ENCODE data around the gene GATAD2B.

The GATAD2B gene

DNA sequence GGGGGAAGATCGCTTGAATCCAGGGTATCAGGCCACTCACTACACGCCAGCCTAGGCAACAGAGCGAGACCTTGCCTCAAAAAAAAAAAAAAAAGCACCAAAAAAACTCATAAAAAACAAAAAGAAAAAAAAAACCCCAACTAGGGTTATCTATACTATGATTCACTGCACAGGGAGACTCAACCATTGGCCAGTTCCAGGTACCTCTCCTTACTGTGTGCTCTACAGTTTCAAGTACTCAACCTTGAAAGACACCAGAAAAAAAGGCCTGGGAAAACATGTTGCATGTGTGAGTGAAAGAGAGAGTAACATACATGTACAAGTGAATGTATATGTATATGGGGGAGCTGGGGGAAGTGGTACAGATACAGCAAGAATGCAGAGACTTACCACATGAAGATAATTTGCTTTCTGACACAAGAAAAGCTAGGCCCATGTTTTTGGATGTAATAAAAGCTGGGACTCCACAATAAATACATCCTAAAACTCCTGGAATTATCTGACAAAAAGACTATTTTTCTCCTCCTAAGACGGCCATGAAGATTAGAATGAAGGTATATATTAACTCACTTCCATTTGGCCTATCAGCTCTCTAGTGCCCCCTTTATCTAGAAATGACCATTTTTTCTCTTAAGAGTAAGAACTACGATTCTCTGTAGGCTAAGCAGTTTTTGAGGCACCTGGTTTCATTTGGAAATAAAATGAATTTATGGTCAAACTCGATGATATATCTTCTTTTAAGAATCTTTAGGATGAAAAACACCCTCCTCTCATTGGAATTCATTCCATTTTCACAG lies 95.4 kb downstream of the GATAD2B start:
- DNase-seq: no peak

DNA sequence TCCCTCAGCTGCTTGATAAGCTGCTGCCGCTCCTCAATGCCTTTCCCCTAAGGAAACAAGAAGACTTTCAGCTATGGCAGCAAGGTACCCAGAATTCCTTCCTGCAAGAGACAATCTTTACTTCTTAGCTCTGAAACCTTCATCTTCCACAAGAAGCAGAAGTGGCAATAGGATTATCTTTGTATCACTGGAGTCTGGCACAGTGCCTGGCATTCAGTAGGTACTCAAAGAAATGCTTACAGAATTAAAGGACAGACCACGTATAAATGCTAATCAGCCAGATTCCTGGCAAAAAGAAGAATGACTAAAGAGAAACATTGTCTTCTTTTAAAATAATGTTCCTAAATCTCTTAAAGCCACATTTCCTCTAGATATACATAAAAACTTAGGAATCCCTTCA lies 103.9 kb downstream of the GATAD2B start:
- no peak for DNase-seq

DNA sequence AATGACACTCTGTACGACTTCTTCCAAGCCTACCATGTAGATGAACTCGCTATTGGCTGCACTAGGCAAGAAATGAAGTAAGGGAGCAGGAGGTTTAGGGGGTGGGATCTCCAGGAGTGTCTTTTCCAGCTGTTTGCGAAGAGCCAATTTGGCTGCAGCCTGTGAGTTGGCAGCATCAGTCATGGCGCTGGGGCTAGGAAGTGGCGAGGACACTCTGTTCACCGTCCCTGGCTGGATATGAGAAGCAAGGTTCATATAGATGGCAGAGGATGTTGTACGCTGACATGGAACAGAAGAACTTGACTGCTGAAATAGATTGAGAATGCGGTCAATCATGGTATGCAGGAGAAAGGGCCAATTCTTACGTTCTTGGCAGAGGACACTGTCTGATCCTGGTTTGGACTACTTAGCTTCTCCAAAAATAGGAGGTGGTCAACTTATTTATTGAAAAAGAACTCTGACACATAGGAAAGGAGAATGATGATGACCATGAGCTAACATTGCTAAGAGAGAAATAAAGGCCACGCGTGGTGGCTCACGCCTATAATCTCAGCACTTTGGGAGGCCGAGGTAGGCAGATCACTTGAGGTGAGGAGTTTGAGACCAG lies 106.4 kb downstream of the GATAD2B start:
- DNase-seq: no peak

DNA sequence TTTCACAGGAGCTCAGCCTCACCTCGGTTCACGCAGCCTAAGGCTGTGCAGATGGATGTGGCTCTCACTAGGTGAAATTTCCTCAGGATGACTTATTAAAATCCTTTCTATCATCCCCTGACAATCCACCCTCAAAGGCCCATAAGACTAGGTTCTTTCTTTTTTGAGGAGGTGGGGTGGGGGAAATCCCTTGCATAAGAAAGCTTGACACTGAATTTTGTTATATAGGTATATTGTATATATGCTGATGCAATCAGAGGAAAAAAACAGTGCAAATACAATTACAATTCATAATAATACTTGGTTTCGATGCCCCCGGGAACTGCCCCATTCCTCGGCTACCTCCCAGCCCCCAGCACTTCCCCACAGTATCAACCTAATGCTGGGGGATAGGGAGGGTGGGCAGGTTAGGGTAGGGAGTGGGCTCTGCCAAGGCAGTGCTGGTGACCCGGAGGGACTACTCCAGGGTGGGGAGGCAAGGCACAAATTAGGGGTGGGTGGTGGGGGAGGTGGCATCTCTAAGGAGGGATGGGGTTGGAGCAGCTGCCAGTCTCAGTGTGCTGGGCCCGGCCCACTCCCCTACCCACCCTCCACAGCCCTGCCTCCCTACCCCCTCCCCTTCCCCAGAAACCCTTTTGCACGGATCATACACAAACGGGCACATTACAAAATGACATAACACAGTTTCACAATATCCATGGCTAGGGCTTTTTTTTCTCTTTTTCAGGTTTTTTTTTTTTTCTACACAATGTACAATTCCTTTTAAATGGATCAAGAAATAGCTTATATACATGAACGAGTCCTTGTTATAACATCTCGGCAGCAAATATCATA lies 116.7 kb downstream of the GATAD2B start:
- DNase-seq: no peak

DNA sequence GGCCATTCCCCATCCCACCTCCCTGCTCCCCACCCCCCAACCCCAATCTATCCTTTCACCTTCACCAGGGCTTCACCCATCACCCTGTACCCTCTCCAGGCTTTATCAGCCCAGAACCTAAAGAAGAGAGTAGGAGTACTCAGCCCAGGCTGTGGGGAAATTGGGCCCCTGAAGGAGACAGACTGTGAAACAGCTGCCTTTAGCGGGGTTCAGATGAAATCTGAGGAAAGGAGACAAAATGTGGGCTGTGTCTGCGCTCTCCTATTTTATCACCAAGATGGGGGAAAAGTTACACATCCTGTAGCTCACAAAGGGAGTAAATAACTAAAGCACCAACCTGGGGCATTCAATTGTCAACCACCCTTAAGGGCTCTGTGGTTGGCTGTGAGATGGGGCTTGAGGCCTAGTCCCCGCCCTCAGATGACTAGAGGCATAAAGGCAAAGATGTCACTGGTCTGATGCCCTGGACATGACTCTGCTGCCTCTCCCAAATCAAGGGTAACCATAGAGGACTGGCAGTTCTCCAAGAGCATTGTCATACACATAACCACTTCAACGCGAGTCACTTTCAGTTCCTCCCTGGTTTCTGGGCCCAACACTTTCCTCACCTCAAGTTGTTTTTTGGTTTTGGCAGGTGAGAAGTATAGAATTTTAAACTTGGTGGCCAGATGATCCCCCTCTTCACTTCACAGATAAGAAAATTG lies 117.6 kb downstream of the GATAD2B start:
- peak; percentile 63 for DNase-seq

DNA sequence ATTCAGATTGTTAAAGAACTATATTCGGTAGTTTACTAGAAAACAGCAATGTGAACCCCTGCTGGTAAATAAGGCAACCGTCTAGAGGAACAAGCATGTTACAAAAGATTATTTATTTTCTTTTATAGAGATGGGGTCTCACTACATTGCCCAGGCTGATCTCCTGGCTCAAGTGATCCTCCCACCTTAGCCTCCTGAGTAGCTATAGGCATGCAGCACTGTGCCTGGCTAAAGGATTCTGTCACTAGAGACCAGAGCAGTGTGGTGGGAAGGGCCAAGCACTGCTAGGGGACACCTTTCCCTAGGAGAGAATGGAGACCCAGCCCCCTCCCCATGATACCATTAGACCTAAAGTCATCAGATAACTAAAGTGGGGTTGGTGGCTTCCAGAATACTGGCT lies 118.7 kb downstream of the GATAD2B start:
- DNase-seq: no peak

DNA sequence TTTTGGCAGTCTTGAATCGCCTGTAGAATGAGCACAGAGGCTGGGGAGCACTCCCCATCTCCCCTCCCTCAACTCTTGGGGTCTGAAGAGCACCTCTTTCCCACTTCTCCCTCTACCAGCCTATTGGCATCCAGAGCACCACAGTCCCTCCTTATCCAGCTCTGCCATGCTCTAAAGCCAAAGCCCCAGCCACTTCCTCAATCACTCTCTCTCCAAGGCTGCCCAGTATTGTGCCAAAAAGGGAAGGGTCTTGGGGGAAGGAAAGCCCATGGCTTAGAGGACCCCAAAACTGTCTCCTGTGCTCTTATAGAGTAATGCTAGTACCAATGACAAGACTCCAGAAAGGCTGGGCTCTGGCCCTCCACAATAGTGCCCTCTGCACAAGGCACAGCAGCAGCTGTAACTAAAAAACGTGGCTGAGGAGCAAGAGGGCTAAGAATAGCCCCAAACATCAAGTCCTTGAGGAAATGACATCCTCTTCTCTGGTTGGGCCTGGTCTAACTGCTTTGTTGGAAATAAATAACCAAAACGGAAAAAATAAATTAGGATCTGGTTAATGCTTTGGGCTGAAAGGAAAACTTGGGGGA lies 119.2 kb downstream of the GATAD2B start:
- DNase-seq: no peak

DNA sequence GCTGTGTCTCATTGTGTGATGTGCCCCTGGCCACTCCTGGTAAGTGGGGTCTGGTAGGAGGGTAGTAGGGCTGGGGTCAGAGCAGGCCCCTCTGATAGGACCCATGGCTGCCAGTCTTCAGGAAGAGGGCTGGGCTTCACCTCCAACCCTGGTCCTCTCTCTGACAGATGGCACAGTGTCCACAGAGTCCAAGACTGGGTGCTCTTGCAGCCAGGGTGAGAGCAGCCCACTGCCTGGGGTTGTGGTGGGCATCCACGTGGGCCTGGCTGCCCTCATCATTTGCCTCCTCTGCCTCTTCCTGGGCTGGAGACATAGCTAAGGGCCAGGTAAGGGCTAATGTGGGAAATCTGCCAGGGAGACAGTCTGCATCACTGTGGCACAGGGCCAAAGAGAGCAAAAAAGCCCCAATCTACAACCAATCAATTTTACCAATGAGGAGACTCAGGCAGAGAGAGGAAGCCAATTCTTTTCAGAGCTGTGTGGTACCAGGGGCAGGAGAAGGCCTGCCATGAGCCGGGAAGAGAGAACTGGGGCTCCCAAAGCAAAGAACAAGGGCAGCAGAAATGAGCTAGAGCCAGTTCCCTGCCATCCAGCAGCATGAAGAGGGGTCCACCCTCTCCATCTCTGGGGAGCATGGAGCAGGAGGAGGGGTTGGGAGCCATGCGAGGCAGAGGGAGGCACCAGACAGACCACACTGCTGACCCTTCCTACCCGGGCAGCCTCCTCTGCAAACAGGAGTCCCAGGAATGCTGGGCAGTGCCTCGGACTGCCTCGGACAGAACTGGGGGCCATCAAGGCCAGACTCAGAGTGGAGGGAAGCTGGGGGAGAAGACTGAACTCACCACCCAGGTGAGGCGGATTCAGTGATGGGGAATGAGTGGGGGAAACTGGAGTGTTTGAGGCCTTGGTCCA lies 120.7 kb downstream of the GATAD2B start:
- no peak for DNase-seq

DNA sequence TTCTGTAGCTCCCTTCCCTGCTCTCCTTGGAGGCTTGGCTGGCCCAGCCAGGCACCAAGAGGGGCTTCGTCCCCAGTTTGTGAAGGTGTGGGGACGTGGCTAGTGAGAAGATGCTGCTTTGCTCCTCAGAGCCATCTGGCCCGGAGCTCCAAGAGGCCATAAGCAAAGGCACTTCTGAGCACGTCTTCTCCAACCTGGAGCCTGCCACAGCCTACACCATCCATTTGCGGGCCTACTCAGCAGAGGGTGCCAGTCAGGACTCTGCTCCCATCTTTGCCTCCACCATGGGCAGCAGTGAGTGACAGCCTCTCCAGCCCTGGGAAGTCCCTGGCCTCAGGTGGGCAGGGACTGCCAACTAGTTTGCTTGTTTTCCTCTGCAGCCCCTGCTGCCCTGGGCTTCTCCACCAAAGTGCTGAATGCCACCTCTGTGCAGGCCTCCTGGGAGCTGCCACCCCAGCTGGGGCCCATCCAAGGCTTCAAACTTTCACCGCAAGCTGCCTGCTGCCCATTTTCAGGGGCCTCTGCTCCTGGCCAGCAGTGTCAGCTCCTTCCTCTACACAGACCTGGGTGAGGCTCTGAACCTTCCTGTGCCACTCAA lies 121.6 kb downstream of the GATAD2B start:
- DNase-seq: no peak

DNA sequence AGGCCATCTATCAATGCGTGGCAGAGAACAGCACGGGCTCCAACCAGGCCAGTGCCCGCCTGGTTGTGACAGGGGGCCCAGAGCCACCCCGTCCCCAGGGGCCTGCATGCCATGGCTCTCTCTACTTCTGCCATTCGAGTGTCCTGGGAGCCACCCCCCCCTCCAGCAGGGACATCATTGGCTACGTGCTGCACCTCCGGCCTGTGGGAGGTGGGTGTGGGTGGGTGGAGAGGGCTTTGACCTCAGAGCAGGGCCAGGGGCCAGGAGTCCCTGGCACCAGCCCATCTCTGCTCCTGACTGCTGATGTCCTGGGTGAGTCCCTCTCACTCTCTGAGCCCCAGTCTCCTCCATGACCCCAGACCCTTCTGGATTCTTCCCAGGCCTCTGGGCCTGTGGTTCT lies 122.3 kb downstream of the GATAD2B start:
- no peak for DNase-seq

DNA sequence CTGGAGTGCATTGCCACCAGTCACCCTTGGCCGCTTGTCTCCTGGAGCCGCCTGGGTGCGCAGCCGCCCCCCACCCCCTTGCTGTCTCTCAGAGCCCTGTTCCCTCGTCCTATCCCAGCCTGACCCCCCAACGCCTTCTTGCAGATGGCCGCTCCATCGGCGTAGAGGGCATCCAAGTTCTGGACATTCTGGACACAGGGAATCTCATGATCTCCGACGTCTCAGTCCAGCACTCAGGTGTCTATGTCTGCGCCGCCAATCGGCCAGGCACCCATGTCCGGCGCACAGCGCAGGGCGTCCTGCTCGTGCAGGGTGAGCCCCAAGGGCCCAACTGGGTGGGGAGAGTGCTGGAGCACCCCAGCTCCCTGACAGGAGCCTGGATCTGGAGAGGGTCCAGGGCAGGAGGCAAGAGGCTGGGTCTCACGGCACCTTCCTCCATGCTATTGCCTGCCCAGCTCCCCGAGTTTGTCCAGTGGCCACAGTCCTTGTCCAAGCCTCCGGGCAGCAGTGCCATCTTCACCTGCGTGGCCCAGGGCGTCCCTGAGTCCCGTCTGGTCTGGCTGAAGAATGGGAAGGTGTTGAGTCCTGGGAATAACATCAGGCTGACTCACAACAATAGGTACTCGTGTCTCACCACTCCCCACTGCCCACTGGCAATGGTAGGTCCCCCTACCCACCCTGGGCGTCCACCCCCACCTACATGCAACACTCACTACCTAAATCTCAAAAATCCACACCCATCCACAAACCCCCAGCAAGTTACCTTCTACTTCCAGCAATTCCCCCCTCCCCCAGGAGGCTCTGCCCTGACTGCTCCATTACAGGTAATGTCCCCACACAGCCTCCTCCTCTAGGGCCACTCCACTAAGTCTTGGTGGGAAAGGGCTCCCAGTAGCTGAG lies 123.0 kb downstream of the GATAD2B start:
- no peak for DNase-seq

DNA sequence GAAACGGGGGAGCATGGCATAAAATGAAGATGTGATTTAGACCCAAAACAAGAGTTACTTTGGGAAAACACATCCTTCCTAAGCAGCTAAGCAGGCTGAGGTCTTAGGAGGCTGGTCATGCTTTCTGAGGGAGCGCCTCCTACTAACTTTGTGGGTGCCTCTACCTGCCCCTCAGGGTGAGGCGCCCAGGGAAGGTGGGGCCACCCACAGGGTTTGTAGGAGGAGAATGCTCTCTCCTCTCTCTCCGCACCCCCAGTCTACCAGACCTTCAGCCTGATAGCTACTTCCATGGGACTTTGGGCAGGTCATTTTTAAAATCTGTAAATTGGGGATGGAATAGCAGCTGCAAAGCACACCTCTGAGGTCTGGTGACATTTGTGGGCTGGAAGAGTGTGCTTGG lies 123.8 kb downstream of the GATAD2B start:
- DNase-seq: no peak

DNA sequence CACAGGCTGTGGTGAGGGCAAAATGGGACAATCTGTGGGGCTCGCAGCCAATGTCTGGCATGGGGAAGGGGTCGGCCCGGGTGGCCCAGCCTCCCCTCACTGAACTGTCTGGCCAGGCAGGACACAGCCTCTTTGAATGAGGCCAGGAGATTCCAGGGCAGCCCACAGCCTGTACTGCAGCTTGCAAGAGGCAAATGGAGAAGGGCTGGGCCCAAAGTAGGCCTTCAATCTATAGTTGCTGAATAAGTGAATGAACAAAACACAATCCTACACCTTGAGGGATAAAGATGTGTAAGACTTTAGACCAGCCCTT lies 124.3 kb downstream of the GATAD2B start:
- DNase-seq: no peak

DNA sequence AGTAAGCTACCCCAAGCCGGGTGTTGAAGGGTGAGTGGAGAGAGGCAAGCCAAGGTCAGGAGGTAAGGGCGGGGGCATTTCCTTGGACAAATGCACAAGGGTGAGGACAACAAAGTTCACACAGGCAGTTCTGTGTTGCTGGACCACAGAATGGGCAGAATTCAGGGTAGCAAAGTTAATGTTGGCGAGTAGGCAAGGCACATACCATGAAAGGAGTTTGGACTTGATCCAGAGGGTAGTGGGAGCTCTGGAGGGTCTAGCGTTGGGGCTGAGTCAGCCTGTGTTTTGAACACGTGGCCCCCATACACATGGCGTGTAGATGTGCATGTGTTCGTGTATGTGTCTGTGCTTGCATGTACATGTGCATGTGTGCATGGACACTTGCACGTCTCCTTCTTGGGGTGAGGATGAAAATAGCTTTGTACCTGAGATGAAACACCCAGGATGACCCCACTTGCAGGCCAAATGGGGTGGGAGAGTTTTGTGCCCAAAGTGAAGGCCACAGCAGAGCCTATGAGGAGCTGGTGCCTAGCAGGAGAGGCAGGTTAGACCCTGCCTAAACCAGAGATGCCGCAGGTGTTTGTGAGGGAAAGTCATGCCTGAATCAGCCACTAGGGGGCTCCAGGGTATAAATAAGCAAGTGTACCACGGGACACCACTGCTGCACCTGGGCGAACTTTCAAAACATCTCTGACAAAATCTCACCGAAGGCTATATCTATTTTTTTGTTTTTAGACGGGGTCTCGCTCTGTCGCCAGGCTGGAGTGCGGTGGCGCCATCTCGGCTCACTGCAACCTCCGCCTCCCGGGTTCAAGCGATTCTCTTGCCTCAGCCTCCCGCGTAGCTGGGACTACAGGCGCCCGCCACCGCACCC lies 125.7 kb downstream of the GATAD2B start:
- peak; percentile 75 for DNase-seq

DNA sequence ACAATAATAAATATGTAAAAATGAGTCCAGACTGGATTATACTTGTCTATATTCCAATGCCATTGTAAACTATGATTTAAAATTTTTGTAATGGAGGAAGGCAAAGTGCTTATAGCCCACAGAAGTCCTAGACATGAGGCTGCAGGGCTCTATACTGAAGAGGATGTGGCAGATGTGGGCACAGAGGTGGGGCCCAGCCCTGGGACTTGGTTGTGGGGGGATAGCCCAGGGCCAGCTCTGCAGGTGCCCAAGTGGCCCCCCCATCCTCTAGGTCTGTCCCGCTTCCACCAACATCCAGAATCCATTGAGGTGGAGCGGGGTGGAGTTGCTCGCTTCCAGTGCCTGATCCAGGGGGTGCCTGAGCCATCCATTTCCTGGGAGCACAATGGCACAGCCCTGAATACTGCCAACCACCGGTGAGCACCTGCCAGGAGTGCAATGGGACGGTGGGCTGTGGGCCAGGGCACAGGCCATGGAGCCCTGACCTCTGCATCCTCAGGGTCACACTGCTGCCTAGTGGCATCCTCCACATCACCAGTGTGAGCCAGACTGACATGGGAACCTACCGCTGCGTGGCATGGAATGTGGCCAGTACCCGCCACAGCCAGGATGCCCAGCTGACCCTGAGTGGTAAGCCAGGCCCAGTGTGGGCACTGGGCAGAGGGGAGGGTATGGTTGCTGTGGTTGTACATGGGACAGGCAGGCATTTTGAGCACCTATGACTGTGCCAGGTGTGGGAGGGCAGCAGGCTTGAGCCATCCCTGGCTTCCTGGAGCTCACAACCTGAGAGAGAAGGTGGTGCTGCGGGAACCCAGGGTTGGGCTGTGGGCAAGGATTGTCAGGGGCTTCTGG lies 126.6 kb downstream of the GATAD2B start:
- DNase-seq: no peak

DNA sequence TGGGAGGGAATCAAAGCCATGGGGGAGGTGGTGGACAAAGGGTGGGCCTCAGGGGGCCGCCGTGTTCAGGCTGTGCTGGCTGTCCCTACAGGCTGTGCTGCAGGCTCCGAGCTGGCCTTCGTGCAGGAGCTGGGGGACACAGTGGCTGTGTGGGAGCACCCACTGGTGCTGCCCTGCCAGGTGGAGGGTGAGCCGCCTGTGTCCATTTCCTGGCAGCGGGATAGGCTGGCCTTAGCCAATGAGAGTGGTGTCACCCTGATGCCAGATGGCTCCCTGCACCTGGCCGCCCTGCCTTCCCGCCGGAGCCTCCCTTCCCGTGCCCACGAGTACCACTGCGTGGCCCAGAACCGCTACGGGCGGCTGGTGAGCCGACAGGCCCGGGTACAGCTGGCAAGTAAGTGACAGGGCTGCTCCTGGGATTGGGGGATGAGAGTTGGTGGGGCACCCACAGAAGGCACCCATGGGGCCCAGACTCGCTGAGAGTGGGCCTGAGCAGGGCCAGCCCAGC lies 127.4 kb downstream of the GATAD2B start:
- no peak for DNase-seq

DNA sequence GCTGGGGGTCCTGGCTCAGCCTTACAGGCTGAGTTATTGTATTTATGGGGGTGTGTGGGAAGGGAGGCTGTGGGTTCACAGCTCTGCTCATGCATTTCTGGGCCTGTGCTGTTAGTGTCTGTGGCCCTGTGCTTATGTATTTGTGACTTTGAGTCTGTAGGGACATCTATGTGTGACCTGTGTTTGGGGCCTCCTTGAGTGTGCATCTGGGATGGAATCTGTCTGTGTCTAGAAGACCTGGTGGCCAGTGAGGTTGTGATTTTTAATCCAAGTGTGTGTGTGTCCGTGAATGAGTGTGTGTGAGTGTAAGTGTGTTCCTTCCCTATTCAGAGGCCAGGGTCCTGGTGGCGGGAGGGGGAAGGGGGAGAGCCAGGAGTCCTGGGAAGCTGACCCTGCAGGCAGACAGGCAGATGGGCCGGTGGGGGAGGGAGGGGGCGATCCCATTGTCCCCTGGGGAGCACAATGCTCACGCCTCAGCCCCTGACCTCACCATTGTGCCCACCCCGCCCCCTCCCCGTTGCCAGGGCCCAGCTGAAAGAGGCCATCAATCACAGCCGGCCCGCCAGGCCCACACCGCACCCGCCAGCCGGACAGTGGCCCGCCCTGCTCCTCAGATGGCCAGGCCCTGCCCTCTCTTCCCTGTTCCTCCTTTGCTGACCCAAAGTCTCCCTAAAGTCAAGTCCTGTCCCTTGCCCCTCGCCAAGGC lies 128.0 kb downstream of the GATAD2B start:
- DNase-seq: no peak

Data from stimulated activated naive CD4-positive, alpha-beta T cell treated with Interleukin-2 at 50 U/mL for 16 hours (primary cell).